Progenitor cell of endocrine pancreas (in vitro differentiated cells): Measurements from ENCODE around the gene HINFP. TPM values are rescaled to one million over a fixed set of nuclear protein-coding genes. Genes with fewer than 3 reads are reported as not detected.
A peak's percentile ranks its signal among the peaks of the same experiment; 100 is the strongest.
"Not testable (repeated sequence)": the region's sequence is repeated elsewhere in the genome, so short reads cannot be mapped to it uniquely, and the experiment has no call there.

Experiments used
- DNase-seq: peaks from one replicate; pipeline ENCODE4 v3.0.0; 2021; ENCODE audit warnings: low spot score; ENCODE audit not compliant: unreplicated experiment
- H3K27ac Mint-ChIP-seq: 2 replicates; pipeline ENCODE4 v1.8.0; 2021; ENCODE audit warnings: mild to moderate bottlenecking, moderate library complexity, mixed read lengths
- H3K27me3 Mint-ChIP-seq: 2 replicates; pipeline ENCODE4 v1.8.0; 2021; ENCODE audit warnings: mixed read lengths
- H3K36me3 Mint-ChIP-seq: 2 replicates; pipeline ENCODE4 v1.8.0; 2022; ENCODE audit warnings: mixed read lengths; ENCODE audit not compliant: insufficient read depth
- H3K4me1 Mint-ChIP-seq: 2 replicates; pipeline ENCODE4 v1.8.0; 2021; ENCODE audit warnings: low read depth, mixed read lengths
- H3K4me3 Mint-ChIP-seq: 2 replicates; pipeline ENCODE4 v1.8.0; 2021; ENCODE audit warnings: low read depth, mild to moderate bottlenecking, moderate library complexity, mixed read lengths
- H3K9me3 Mint-ChIP-seq: 2 replicates; pipeline ENCODE4 v1.8.0; 2021; ENCODE audit warnings: low read depth, mixed read lengths
- CTCF ChIP-seq: fragments of 200-600 bp; sonication (generic); IDR thresholded peaks from one replicate; pipeline ENCODE4 v1.5.0; 2021; ENCODE audit warnings: antibody characterized with exemption, mild to moderate bottlenecking; ENCODE audit not compliant: unreplicated experiment
- total RNA-seq: library from RNA; stranded (reverse); gene quantifications from 2 replicates; pipeline ENCODE4 v1.2.1, GENCODE V29; 2021

HINFP gene
- total RNA-seq, 1 donor from 2014 or later: 48.7 TPM

GRCh38 chr11:119158467-119158866 is 37.1 kb downstream of the HINFP start:
- H3K27ac Mint-ChIP-seq: no peak overlapping the region
- H3K4me1 Mint-ChIP-seq: no peaks in the 10 kb centered on the region
- DNase-seq: no peak
- H3K4me3 Mint-ChIP-seq: no peak overlapping the region
- TF ChIP-seq CTCF: no peak
- H3K27me3 Mint-ChIP-seq: peaks cover 33% of the 10 kb centered on the region
- H3K9me3 Mint-ChIP-seq: no peaks in the 10 kb centered on the region
- H3K36me3 Mint-ChIP-seq: no peaks in the 10 kb centered on the region

GRCh38 chr11:119160151-119160550 is 38.8 kb downstream of the HINFP start:
- peaks cover 22% of the 10 kb centered on the region for H3K27me3 Mint-ChIP-seq
- H3K36me3 Mint-ChIP-seq: no peaks in the 10 kb centered on the region
- TF ChIP-seq CTCF: no peak
- no peak overlapping the region for H3K4me3 Mint-ChIP-seq
- H3K4me1 Mint-ChIP-seq: no peaks in the 10 kb centered on the region
- no peaks in the 10 kb centered on the region for H3K9me3 Mint-ChIP-seq
- no peak overlapping the region for H3K27ac Mint-ChIP-seq
- no peak for DNase-seq

DNA sequence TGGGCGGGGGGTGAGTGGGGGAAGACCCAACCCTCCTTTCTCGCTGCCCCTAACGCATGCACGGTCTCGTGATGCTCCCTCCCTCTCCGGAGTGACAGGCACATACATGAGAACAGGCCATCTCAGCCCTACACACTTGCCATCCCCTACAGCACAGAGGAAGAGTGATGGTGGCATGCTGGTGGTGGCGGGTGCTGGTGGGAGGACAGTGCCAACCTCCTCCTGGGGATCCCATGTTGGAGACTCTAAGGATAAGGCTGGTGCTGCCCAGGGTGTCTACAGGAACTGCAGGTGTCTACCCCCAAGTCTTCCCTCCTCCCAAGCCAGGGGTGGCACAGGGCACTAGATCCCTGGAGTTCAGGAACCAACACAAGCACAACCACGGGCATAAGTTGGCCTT is 40.5 kb downstream of the HINFP start:
- Mint-ChIP-seq H3K27me3 (peaks cover 8% of the 10 kb centered on the region), H3K4me1 (no peaks in the 10 kb centered on the region), H3K36me3 (no peaks in the 10 kb centered on the region), H3K4me3 (no peak overlapping the region), H3K27ac (no peak overlapping the region), H3K9me3 (no peaks in the 10 kb centered on the region)
- no peak for DNase-seq
- TF ChIP-seq CTCF: no peak

DNA sequence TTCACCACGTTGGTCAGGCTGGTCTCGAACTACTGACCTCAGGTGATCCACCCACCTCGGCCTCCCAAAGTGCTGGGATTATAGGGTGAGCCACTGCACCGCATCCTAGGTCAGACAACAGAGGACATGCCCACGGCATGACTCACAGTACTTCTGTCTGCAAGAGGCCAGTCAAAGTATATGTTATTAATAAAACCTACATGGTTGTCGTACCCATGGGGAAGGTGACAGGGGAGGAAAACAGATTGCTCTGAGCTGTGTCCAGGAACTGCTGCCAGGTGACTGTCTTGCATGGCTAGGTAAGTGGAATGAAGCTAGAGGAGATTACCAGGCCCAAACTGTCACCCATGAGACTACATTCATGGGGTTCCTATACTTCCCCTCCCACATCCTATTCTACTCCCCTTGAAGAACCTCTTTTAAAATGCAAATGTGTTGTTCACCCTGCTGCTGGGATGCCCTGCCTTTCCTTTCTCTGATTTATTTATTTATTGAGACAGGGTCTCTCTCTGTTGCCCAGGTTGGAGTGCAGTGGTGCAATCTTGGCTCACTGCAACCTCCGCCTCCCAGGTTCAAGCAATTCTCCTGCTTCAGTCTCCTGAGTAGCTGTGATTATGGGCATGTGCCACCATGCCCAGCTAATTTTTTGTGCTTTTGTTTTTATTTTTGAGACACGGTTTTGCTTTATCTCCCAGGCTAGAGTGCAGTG is 45.1 kb downstream of the HINFP start:
- Mint-ChIP-seq H3K9me3 (no peaks in the 10 kb centered on the region), H3K27ac (no peak overlapping the region), H3K4me3 (no peak overlapping the region), H3K4me1 (peaks cover 3% of the 10 kb centered on the region), H3K27me3 (peaks cover 4% of the 10 kb centered on the region), H3K36me3 (no peaks in the 10 kb centered on the region)
- DNase-seq: no peak
- TF ChIP-seq CTCF: no peak

- not testable (repeated sequence) for H3K27me3 Mint-ChIP-seq, H3K9me3 Mint-ChIP-seq, H3K36me3 Mint-ChIP-seq, DNase-seq, H3K4me1 Mint-ChIP-seq, H3K4me3 Mint-ChIP-seq, H3K27ac Mint-ChIP-seq
These were observed 45.7 kb downstream of the HINFP start for GRCh38 chr11:119167077-119167458.

- H3K36me3 Mint-ChIP-seq: no peaks in the 10 kb centered on the region
- TF ChIP-seq CTCF: no peak
- H3K9me3 Mint-ChIP-seq: no peaks in the 10 kb centered on the region
- H3K4me3 Mint-ChIP-seq: peak overlapping the region; percentile 61
- H3K27me3 Mint-ChIP-seq: no peaks in the 10 kb centered on the region
- no peak for DNase-seq
- peak overlapping the region; percentile 84 for H3K27ac Mint-ChIP-seq
- peaks cover 3% of the 10 kb centered on the region for H3K4me1 Mint-ChIP-seq
These were observed 46.6 kb downstream of the HINFP start for GRCh38 chr11:119167933-119168332.
